C4-2B (cell line): ENCODE data around the gene IVL.

Experiments used
- ZFX ChIP-seq: fragments of 450-650 bp; IDR thresholded peaks from 2 replicates; pipeline ENCODE4 v1.6.1; 2017
- TF ChIP-seq, protein P1 (sequence below): fragments of 450-650 bp; conservative IDR thresholded peaks from 2 replicates; pipeline ENCODE4 v1.5.1; 2017; ENCODE audit warnings: mild to moderate bottlenecking

DNA sequence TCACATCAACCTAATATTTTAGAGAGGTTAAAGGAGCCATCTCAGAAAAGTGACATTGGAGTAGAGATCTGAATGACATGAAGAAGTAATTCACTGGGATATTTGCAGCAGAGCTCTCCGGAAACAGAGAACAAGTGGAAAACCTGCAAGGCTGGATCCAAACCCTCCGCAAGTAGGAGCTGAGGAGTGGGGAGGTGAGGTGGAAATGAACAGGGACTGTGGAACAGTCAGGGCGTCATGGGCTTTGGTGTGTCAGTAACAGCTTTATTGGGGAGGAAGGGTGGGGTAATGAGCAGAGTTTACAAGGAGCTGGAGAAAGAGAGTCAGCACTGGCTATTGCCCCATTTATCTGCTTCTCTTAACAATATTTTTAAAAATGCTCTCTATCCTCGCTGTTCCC, 9.3 kb upstream of the IVL start:
- TF ChIP-seq, protein P1, sequence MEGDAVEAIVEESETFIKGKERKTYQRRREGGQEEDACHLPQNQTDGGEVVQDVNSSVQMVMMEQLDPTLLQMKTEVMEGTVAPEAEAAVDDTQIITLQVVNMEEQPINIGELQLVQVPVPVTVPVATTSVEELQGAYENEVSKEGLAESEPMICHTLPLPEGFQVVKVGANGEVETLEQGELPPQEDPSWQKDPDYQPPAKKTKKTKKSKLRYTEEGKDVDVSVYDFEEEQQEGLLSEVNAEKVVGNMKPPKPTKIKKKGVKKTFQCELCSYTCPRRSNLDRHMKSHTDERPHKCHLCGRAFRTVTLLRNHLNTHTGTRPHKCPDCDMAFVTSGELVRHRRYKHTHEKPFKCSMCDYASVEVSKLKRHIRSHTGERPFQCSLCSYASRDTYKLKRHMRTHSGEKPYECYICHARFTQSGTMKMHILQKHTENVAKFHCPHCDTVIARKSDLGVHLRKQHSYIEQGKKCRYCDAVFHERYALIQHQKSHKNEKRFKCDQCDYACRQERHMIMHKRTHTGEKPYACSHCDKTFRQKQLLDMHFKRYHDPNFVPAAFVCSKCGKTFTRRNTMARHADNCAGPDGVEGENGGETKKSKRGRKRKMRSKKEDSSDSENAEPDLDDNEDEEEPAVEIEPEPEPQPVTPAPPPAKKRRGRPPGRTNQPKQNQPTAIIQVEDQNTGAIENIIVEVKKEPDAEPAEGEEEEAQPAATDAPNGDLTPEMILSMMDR = no peak
- no peak for TF ChIP-seq ZFX
